ENCODE data around the gene ADAT3. TPM values are rescaled to one million over a fixed set of nuclear protein-coding genes. Genes with fewer than 3 reads are reported as not detected.

Gene ADAT3
- total RNA-seq, 2 donors from 2014 or later, result 10.5 to 13.7 TPM

DNA sequence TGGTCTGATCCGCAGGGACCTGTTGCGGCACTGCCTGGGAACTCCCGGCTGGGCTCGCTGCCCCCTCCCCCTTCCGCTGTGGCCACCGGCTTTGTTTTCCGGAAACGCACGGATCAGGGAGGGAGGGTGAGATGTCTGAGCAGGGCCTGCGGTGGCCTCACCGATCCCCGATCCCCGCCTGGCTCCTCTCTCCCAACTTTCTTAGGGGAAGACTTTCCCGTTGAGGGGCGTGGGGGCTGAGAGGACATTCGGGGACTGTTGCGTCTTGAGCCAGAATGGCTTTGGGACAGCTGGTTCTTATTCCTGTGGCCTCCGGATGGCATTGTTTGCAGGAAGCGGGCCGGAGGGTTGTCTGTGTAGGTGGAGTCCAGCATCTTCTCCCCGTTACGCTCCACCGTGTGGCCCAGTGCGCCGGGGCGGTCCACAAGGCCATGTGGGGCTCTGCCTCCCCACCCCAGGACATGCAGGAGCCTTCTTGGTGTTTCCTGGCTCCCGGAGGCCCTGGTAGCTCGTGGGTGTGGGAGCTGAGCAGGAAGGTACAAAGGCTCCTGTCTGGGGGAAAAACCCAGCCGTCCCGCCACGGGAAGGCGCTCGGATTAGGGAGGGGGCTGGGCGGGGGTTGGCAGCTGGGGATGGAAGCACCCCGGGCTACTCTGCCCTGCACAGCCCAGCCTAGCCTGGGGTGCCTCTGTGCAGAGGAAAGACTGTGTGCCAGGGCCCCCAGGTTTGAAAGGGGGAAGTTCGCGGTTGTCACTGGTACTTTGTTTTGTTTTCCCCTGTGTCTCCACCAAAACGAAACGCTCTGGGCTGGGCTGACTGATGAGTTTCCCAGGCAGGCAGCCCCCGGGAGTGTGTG, 37.1 kb downstream of the ADAT3 start:
- peak overlapping the region; percentile 52 to 72 for H3K4me3 ChIP-seq
- ATAC-seq (peak; percentile 59), DNase-seq (peak; percentile 80 to 84 (median 83))
- H3K4me1 ChIP-seq, result peaks cover 33% of the 10 kb centered on the region
- no peaks in the 10 kb centered on the region for H3K9me3 ChIP-seq
- intact Hi-C loops (cut with DNase I), result no loop called here
- H3K36me3 ChIP-seq (replicated peaks in 1 of 2; ENCODE audit: insufficient read depth in 1 of 2, low read depth in 2 of 2), result no peaks in the 10 kb centered on the region
- peak overlapping the region; percentile 75 to 97 (median 86) for H3K27ac ChIP-seq
- TF ChIP-seq, protein P1, sequence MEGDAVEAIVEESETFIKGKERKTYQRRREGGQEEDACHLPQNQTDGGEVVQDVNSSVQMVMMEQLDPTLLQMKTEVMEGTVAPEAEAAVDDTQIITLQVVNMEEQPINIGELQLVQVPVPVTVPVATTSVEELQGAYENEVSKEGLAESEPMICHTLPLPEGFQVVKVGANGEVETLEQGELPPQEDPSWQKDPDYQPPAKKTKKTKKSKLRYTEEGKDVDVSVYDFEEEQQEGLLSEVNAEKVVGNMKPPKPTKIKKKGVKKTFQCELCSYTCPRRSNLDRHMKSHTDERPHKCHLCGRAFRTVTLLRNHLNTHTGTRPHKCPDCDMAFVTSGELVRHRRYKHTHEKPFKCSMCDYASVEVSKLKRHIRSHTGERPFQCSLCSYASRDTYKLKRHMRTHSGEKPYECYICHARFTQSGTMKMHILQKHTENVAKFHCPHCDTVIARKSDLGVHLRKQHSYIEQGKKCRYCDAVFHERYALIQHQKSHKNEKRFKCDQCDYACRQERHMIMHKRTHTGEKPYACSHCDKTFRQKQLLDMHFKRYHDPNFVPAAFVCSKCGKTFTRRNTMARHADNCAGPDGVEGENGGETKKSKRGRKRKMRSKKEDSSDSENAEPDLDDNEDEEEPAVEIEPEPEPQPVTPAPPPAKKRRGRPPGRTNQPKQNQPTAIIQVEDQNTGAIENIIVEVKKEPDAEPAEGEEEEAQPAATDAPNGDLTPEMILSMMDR (IDR thresholded peaks at IDR 0.05), result no peak
- TF ChIP-seq POLR2A (IDR thresholded peaks at IDR 0.05), result peak in 2 of 3 donors; percentile 56 to 59
- H3K27me3 ChIP-seq, result no peaks in the 10 kb centered on the region
- 0 to 2% methylated on average over 15 to 40 of the region's 40 CpGs for WGBS, 2 donors

DNA sequence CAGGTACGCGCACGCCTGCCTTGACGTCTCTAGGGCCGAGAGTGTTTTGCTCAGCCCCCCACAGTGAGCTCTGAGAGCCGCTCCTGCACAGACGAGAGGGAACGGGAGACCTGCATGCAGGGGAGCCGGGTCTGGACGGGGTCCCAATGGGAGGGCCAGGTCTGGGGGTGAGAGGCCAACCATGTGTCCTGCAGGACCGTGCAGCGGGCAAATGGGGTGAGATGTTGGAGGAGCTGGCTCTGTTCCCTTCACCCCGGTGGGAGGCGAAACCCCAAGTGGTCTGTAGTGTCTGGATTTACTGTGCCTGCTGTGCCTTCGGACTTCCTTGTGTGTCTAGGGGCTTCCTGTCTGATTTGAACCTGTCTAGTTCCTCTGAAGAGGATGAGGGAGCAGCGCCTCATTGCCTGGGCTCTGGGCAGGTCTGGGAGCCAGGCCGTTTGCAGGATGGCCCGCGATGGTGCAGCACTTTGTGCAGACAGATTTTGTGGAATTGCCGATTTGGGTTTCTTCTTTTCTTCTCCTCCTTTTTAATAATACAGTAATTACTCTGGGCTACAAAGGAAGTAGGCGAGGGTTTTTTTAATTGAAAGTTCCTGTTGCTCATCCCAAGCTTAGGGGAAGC, 37.8 kb downstream of the ADAT3 start:
- TF ChIP-seq, protein P1 (IDR thresholded peaks at IDR 0.05), result no peak
- no peak for TF ChIP-seq POLR2A (IDR thresholded peaks at IDR 0.05)
- H3K4me3 ChIP-seq, result peak overlapping the region in 1 of 2 donors; percentile 72
- no peak for DNase-seq
- H3K27me3 ChIP-seq, result no peaks in the 10 kb centered on the region
- peak overlapping the region; percentile 75 to 97 (median 86) for H3K27ac ChIP-seq
- no peaks in the 10 kb centered on the region for H3K9me3 ChIP-seq
- H3K36me3 ChIP-seq (replicated peaks in 1 of 2; ENCODE audit: insufficient read depth in 1 of 2, low read depth in 2 of 2), result no peaks in the 10 kb centered on the region
- intact Hi-C loops (cut with DNase I), result no loop called here
- WGBS, 2 donors, result 36 to 47% methylated on average over 20 to 21 of the region's 21 CpGs
- no peak for ATAC-seq
- H3K4me1 ChIP-seq, result peaks cover 33% of the 10 kb centered on the region

DNA sequence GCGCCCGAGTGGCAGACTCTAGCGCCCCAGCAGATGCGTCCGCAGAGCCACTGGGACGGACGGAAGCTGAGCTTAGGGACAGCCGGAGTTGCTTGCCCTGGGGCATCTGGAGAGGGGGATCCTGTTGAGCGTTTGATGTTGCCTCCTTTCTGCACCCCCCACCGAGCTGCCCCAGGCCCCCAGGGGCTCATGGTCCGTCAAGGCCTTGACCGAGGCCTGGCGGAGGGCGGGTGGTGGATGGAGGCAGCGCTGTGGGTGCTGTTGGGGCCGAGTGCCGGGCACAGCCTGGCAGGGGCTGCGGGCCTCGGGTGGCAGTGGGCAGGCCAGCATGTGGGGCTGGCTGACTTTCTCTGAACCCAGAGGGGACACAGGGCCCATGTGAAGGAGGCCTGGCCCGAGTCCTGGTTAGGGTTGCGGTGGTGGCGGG, 38.5 kb downstream of the ADAT3 start:
- Histone ChIP-seq H3K4me1 (peaks cover 33% of the 10 kb centered on the region), H3K4me3 (no peak overlapping the region), H3K36me3 (replicated peaks in 1 of 2; ENCODE audit: insufficient read depth in 1 of 2, low read depth in 2 of 2) (no peaks in the 10 kb centered on the region), H3K27me3 (no peaks in the 10 kb centered on the region), H3K27ac (peak overlapping the region in 1 of 4 donors; percentile 97), H3K9me3 (no peaks in the 10 kb centered on the region)
- ATAC-seq (no peak), DNase-seq (no peak)
- 85 to 86% methylated on average over 4 to 22 of the region's 22 CpGs for WGBS, 2 donors
- intact Hi-C loops (cut with DNase I), result no loop called here
- no peak for TF ChIP-seq POLR2A (IDR thresholded peaks at IDR 0.05)
- TF ChIP-seq, protein P1 (IDR thresholded peaks at IDR 0.05), result no peak

DNA sequence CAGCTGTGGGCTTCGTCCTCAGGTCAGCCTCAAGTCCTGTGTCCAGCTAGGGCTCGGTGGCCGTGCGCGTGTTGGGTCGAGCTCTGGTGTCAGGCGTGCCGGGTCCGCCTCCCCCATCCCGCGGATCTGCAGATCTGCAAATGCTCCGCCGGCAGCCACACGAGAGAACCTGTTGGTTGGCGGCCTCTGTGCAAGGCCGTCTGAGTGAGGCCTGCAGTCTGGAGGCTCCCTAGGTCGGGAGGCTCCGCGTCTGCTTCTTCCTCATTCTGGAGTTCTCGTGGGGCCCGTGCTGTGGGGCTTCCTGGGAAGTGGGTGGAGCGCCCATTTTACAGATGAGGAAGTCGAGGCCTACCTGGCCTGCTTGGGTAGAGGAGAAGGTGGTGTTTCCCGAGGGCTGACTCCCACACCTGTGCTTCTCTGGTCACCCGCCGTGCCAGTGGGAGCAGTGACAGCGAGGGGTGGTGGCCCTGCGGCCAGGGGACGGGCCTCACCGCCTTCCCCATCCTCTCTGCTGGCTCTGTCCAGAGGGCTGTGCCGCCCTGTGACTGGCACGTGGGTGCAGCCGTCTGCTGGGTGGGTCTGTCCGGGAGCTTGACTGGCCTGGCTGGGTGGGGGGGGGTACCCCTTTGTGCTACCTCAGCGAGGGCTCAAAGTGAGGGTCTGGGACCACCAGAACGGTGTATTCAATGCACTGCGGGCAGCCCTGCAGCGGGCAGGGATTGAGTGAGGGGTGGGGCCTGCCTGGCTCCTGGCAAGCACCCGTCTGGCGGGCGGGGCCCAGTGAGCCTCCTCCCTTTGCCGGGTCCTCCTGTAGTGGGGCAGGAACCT, 39.1 kb downstream of the ADAT3 start:
- Histone ChIP-seq H3K36me3 (replicated peaks in 1 of 2; ENCODE audit: insufficient read depth in 1 of 2, low read depth in 2 of 2) (no peaks in the 10 kb centered on the region), H3K27ac (no peak overlapping the region), H3K4me1 (peaks cover 33% of the 10 kb centered on the region), H3K4me3 (no peak overlapping the region), H3K9me3 (no peaks in the 10 kb centered on the region), H3K27me3 (no peaks in the 10 kb centered on the region)
- TF ChIP-seq, protein P1 (IDR thresholded peaks at IDR 0.05), result no peak
- no peak for TF ChIP-seq POLR2A (IDR thresholded peaks at IDR 0.05)
- DNase-seq (peak in 1 of 4 donors; percentile 15), ATAC-seq (no peak)
- intact Hi-C loops (cut with DNase I), result no loop called here
- 78 to 89% methylated on average over 22 to 42 of the region's 42 CpGs for WGBS, 2 donors
